ENCODE data around the gene PHF21B.

DNA sequence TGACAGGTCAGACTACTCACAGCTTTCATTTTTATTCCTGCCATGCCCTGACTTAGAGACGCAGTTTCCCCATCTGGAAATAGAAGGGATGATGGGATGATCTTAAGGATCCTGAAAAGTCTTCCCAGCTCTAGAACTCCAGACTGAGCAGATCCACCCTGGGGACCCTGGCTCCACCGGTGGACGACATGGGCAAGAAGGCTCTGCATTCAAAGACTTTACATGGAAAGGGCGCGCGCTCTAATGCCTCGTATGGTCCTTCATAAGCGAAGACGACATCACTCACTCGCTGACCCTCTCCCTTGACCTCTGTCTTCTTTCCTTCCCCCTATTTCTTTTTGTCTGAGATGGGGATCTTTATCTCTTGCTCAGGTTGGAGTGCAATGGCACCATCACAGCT, 24.4 kb upstream of the PHF21B start:
- TF ChIP-seq FOXK2 (IDR thresholded peaks at IDR 0.05), result no peak
- TF ChIP-seq FOXA1 (IDR thresholded peaks at IDR 0.05), result no peak
- TF ChIP-seq L3MBTL2 (conservative IDR thresholded peaks at IDR 0.05), result no peak
- no peak for TF ChIP-seq NFRKB (IDR thresholded peaks at IDR 0.05)
- TF ChIP-seq HDGF (IDR thresholded peaks at IDR 0.05; ENCODE audit: borderline replicate concordance), result no peak
- no peak for TF ChIP-seq FOXM1 (IDR thresholded peaks at IDR 0.05; ENCODE audit: borderline replicate concordance)
- no peak for TF ChIP-seq ARNT (IDR thresholded peaks at IDR 0.05)
- no peak for TF ChIP-seq SP1 (IDR thresholded peaks at IDR 0.05)
- TF ChIP-seq LEF1 (IDR thresholded peaks at IDR 0.05; ENCODE audit: borderline replicate concordance), result no peak
- no peak for TF ChIP-seq CTBP1 (IDR thresholded peaks at IDR 0.05; ENCODE audit: borderline replicate concordance)

Measured in HEK293T (cell line).